SK-N-MC (cell line): ENCODE results near the gene HAO2.
"Not testable (repeated sequence)": the region's sequence is repeated elsewhere in the genome, so short reads cannot be mapped to it uniquely, and the experiment has no call there.

Experiments used
- DNase-seq: peaks from one replicate; pipeline ENCODE4 v3.0.0-alpha.2; 2011; ENCODE audit warnings: low read depth, low spot score
- H3K27ac ChIP-seq: fragments of 200-600 bp; sonication (generic); 2 replicates; pipeline ENCODE4 v1.5.1; 2016; ENCODE audit warnings: mixed run types
- H3K36me3 ChIP-seq: fragments of 200-600 bp; sonication (generic); 2 replicates; pipeline ENCODE4 v1.6.1; 2017; ENCODE audit warnings: antibody characterized with exemption, low read length, mixed read lengths; ENCODE audit not compliant: insufficient read depth
- H3K4me3 ChIP-seq: fragments of 200-600 bp; sonication (generic); 2 replicates; pipeline ENCODE4 v1.5.1; 2016
- H3K9ac ChIP-seq: fragments of 200-600 bp; sonication (generic); 2 replicates; pipeline ENCODE4 v1.8.0; 2017; ENCODE audit warnings: mixed run types, mixed read lengths; ENCODE audit not compliant: insufficient read length
- H3K9me3 ChIP-seq: fragments of 200-600 bp; sonication (generic); 2 replicates; pipeline ENCODE4 v1.6.1; 2017; ENCODE audit warnings: low read depth, mild to moderate bottlenecking, antibody characterized with exemption, low read length, moderate library complexity, mixed read lengths
- EZH2 ChIP-seq: fragments of 200-600 bp; sonication (generic); IDR thresholded peaks from one replicate; pipeline ENCODE4 v1.6.1; 2017; ENCODE audit warnings: antibody characterized with exemption
- FOXP2 ChIP-seq: optimal IDR thresholded peaks from 2 replicates; pipeline ENCODE3; 2011; ENCODE audit warnings: mild to moderate bottlenecking, moderate library complexity; ENCODE audit not compliant: insufficient read depth; ENCODE audit errors: extremely low read length, control extremely low read depth
- POLR2AphosphoS5 ChIP-seq: IDR thresholded peaks from 2 replicates; pipeline ENCODE4 v1.6.1; 2012; ENCODE audit warnings: mild to moderate bottlenecking, low read depth, low read length, borderline replicate concordance

The HAO2 gene

GRCh38 chr1:119338004-119338403 is 30.6 kb upstream of the HAO2 start:
- H3K27ac ChIP-seq, result no peak overlapping the region
- no peak overlapping the region for H3K4me3 ChIP-seq
- DNase-seq, result no peak
- H3K9ac ChIP-seq, result no peak overlapping the region
- no peaks in the 10 kb centered on the region for H3K36me3 ChIP-seq
- H3K9me3 ChIP-seq, result no peaks in the 10 kb centered on the region
- no peak for TF ChIP-seq POLR2AphosphoS5

- Histone ChIP-seq H3K9me3 (no peaks in the 10 kb centered on the region), H3K4me3 (no peak overlapping the region), H3K27ac (no peak overlapping the region), H3K36me3 (no peaks in the 10 kb centered on the region), H3K9ac (no peak overlapping the region)
- TF ChIP-seq POLR2AphosphoS5 (no peak), FOXP2 (no peak), EZH2 (no peak)
- DNase-seq, result no peak
Measured at GRCh38 chr1:119338757-119339156, 29.8 kb upstream of the HAO2 start.

- DNase-seq, result no peak
- no peaks in the 10 kb centered on the region for H3K36me3 ChIP-seq
- H3K4me3 ChIP-seq, result no peak overlapping the region
- H3K9me3 ChIP-seq, result no peaks in the 10 kb centered on the region
- no peak overlapping the region for H3K9ac ChIP-seq
- H3K27ac ChIP-seq, result no peak overlapping the region
- TF ChIP-seq FOXP2 (no peak), EZH2 (no peak), POLR2AphosphoS5 (no peak)
Measured at GRCh38 chr1:119340861-119341261, 27.7 kb upstream of the HAO2 start.

- H3K9ac ChIP-seq, result no peak overlapping the region
- DNase-seq, result no peak
- H3K36me3 ChIP-seq, result no peaks in the 10 kb centered on the region
- no peak overlapping the region for H3K27ac ChIP-seq
- no peak overlapping the region for H3K4me3 ChIP-seq
- TF ChIP-seq EZH2, result no peak
- no peak for TF ChIP-seq POLR2AphosphoS5
- TF ChIP-seq FOXP2, result no peak
- no peaks in the 10 kb centered on the region for H3K9me3 ChIP-seq
Measured at GRCh38 chr1:119341372-119341947, 27.1 kb upstream of the HAO2 start.

GRCh38 chr1:119345398-119345797 is 23.2 kb upstream of the HAO2 start:
- H3K9me3 ChIP-seq, result no peaks in the 10 kb centered on the region
- H3K9ac ChIP-seq, result no peak overlapping the region
- DNase-seq, result no peak
- no peak overlapping the region for H3K27ac ChIP-seq
- no peaks in the 10 kb centered on the region for H3K36me3 ChIP-seq
- no peak for TF ChIP-seq FOXP2
- no peak for TF ChIP-seq EZH2
- TF ChIP-seq POLR2AphosphoS5, result no peak
- H3K4me3 ChIP-seq, result no peak overlapping the region

GRCh38 chr1:119347858-119348257 is 20.7 kb upstream of the HAO2 start:
- DNase-seq, result no peak
- no peak overlapping the region for H3K27ac ChIP-seq
- H3K36me3 ChIP-seq, result no peaks in the 10 kb centered on the region
- H3K9ac ChIP-seq, result no peak overlapping the region
- H3K4me3 ChIP-seq, result no peak overlapping the region
- no peaks in the 10 kb centered on the region for H3K9me3 ChIP-seq
- no peak for TF ChIP-seq FOXP2
- no peak for TF ChIP-seq EZH2
- TF ChIP-seq POLR2AphosphoS5, result no peak

GRCh38 chr1:119348941-119349340 is 19.6 kb upstream of the HAO2 start:
- Histone ChIP-seq H3K9ac (no peak overlapping the region), H3K27ac (no peak overlapping the region), H3K36me3 (no peaks in the 10 kb centered on the region), H3K9me3 (no peaks in the 10 kb centered on the region), H3K4me3 (no peak overlapping the region)
- DNase-seq, result no peak
- TF ChIP-seq EZH2 (no peak), FOXP2 (no peak), POLR2AphosphoS5 (no peak)

GRCh38 chr1:119350866-119351265 is 17.7 kb upstream of the HAO2 start:
- DNase-seq, H3K4me3 ChIP-seq, H3K36me3 ChIP-seq, H3K9ac ChIP-seq, H3K27ac ChIP-seq, H3K9me3 ChIP-seq: not testable (repeated sequence)

- Histone ChIP-seq H3K27ac (no peak overlapping the region), H3K36me3 (no peaks in the 10 kb centered on the region), H3K9ac (no peak overlapping the region), H3K4me3 (no peak overlapping the region), H3K9me3 (no peaks in the 10 kb centered on the region)
- TF ChIP-seq POLR2AphosphoS5 (no peak), EZH2 (no peak), FOXP2 (no peak)
- no peak for DNase-seq
Measured at GRCh38 chr1:119351997-119352396, 16.6 kb upstream of the HAO2 start.

- Histone ChIP-seq H3K4me3 (no peak overlapping the region), H3K27ac (no peak overlapping the region), H3K36me3 (no peaks in the 10 kb centered on the region), H3K9ac (no peak overlapping the region), H3K9me3 (no peaks in the 10 kb centered on the region)
- no peak for DNase-seq
- TF ChIP-seq EZH2 (no peak), POLR2AphosphoS5 (no peak), FOXP2 (no peak)
Measured at GRCh38 chr1:119353836-119354235, 14.7 kb upstream of the HAO2 start.
